ENCODE measurements around the gene CXCL16. TPM values are rescaled to one million over a fixed set of nuclear protein-coding genes. Genes with fewer than 3 reads are reported as not detected.

CXCL16 gene
- total RNA-seq, 1 experiment from 2014 or later: 44.8 TPM

GRCh38 chr17:4719684-4720221 lies 20.0 kb downstream of the CXCL16 start (continued):
- no peak for TF ChIP-seq ZNF274 (IDR thresholded peaks at IDR 0.05; ENCODE audit: low read depth, low read length)

GRCh38 chr17:4719146-4719545 lies 20.6 kb downstream of the CXCL16 start:
- DNase-seq (ENCODE audit: low read depth, low spot score) (no peak), ATAC-seq (no peak)
- Histone ChIP-seq H3K27me3 (ENCODE audit: insufficient read depth, low read length) (no peaks in the 10 kb centered on the region), H4K20me1 (ENCODE audit: insufficient read depth) (no peaks in the 10 kb centered on the region), H3K9me3 (ENCODE audit: control insufficient read depth in 1 of 2, insufficient read depth in 1 of 2, low read depth in 1 of 2, low read length in 2 of 2) (no peaks in the 10 kb centered on the region), H3K36me3 (ENCODE audit: control insufficient read depth in 1 of 2, insufficient read depth in 2 of 2, low read length in 2 of 2) (peaks cover 14 to 16% of the 10 kb centered on the region in 2 experiments; a peak in 2 of 4 replicates), H3K4me1 (ENCODE audit: control insufficient read depth in 1 of 2, insufficient read depth in 2 of 2, low read length in 2 of 2) (peaks cover 16 to 17% of the 10 kb centered on the region in 2 experiments), H3K4me3 (replicated peaks in 1 of 2; ENCODE audit: low read depth in 1 of 2, low read length in 2 of 2) (no peak overlapping the region), H3K27ac (ENCODE audit: low read depth, low read length) (no peak overlapping the region), H3K9me2 (ENCODE audit: insufficient read depth) (no peaks in the 10 kb centered on the region), H3K9ac (ENCODE audit: low read length) (no peak overlapping the region), H3K4me2 (ENCODE audit: low read length) (no peak overlapping the region), H2AFZ (ENCODE audit: low read depth, low read length, poor library complexity, severe bottlenecking) (no peak overlapping the region), H3K79me2 (ENCODE audit: insufficient read depth, low read length) (no peaks in the 10 kb centered on the region)
- ChIA-PET CTCF (no interaction called here), RAD21 (ENCODE audit: low non-redundant PET in 1 of 2, low total read pairs in 2 of 2, uncharacterized antibody in 2 of 2, unreplicated experiment in 2 of 2) (no interaction called here), POLR2A (no interaction called here)
- no TSS peak for BruUV-seq (replicated peaks)
- intact Hi-C loops (cut with micrococcal nuclease): no loop called here
- no peak for TF ChIP-seq CTCF (IDR thresholded peaks at IDR 0.05 in 2 of 3, conservative IDR thresholded peaks at IDR 0.05 in 1 of 3; ENCODE audit: borderline replicate concordance in 1 of 3, insufficient read depth in 1 of 3, low read depth in 2 of 3, low read length in 2 of 3)
- no peak for TF ChIP-seq CBX3 (IDR thresholded peaks at IDR 0.05; ENCODE audit: low read depth)
- TF ChIP-seq POLR2A (IDR thresholded peaks at IDR 0.05; ENCODE audit: borderline replicate concordance, extremely low read depth, insufficient read depth, insufficient read length): no peak
- TF ChIP-seq MAX (IDR thresholded peaks at IDR 0.05): no peak

GRCh38 chr17:4718276-4718675 lies 21.5 kb downstream of the CXCL16 start:
- Histone ChIP-seq H3K4me2 (ENCODE audit: low read length) (no peak overlapping the region), H3K9ac (ENCODE audit: low read length) (no peak overlapping the region), H3K79me2 (ENCODE audit: insufficient read depth, low read length) (no peaks in the 10 kb centered on the region), H3K9me3 (ENCODE audit: control insufficient read depth in 1 of 2, insufficient read depth in 1 of 2, low read depth in 1 of 2, low read length in 2 of 2) (no peaks in the 10 kb centered on the region), H3K27me3 (ENCODE audit: insufficient read depth, low read length) (no peaks in the 10 kb centered on the region), H3K4me3 (replicated peaks in 1 of 2; ENCODE audit: low read depth in 1 of 2, low read length in 2 of 2) (no peak overlapping the region), H3K27ac (ENCODE audit: low read depth, low read length) (no peak overlapping the region), H3K9me2 (ENCODE audit: insufficient read depth) (no peaks in the 10 kb centered on the region), H4K20me1 (ENCODE audit: insufficient read depth) (no peaks in the 10 kb centered on the region), H2AFZ (ENCODE audit: low read depth, low read length, poor library complexity, severe bottlenecking) (no peak overlapping the region), H3K4me1 (ENCODE audit: control insufficient read depth in 1 of 2, insufficient read depth in 2 of 2, low read length in 2 of 2) (peaks cover 16 to 17% of the 10 kb centered on the region in 2 experiments), H3K36me3 (ENCODE audit: control insufficient read depth in 1 of 2, insufficient read depth in 2 of 2, low read length in 2 of 2) (peaks cover 14 to 16% of the 10 kb centered on the region in 2 experiments; a peak in 2 of 4 replicates)
- ChIA-PET POLR2A (no interaction called here), CTCF (no interaction called here), RAD21 (ENCODE audit: low non-redundant PET in 1 of 2, low total read pairs in 2 of 2, uncharacterized antibody in 2 of 2, unreplicated experiment in 2 of 2) (no interaction called here)
- BruUV-seq (replicated peaks): no TSS peak
- intact Hi-C loops (cut with micrococcal nuclease): no loop called here
- no peak for TF ChIP-seq POLR2A (IDR thresholded peaks at IDR 0.05; ENCODE audit: borderline replicate concordance, extremely low read depth, insufficient read depth, insufficient read length)
- TF ChIP-seq SIN3A (IDR thresholded peaks at IDR 0.05; ENCODE audit: low read depth): no peak
- ATAC-seq: no peak
- DNase-seq (ENCODE audit: low read depth, low spot score): no peak
